Ovary (tissue), 9 donors: ENCODE results near the gene ARHGAP4. TPM values are rescaled to one million over a fixed set of nuclear protein-coding genes. Genes with fewer than 3 reads are reported as not detected.

Experiments
- DNase-seq, 5 donors: peaks; one replicate each; pipeline ENCODE4 v3.0.0-alpha.2; 2019 to 2020
- H3K27ac ChIP-seq, 2 donors: fragments of 200-600 bp; one replicate each; pipeline versions ENCODE4 v1.5.1 to v1.8.0; 2019 to 2022
- H3K27me3 ChIP-seq: fragments of 200-600 bp; one replicate; pipeline ENCODE4 v1.8.0; 2022
- H3K36me3 ChIP-seq: fragments of 200-600 bp; sonication (generic); one replicate; pipeline ENCODE4 v1.5.1; 2019
- H3K4me1 ChIP-seq: one replicate; pipeline ENCODE4 v1.8.1; 2013; ENCODE audit warnings: mild to moderate bottlenecking, moderate library complexity; ENCODE audit not compliant: insufficient read depth
- H3K4me3 ChIP-seq: fragments of 200-600 bp; sonication (generic); one replicate; pipeline ENCODE4 v1.5.1; 2017
- H3K9me3 ChIP-seq, 2 donors: fragments of 200-600 bp in 1 of 2; sonication (generic) in 1 of 2; one replicate each; pipeline versions ENCODE4 v1.5.1 to v1.8.1; 2013 to 2019; ENCODE audit warnings: mild to moderate bottlenecking in 1 of 2, moderate library complexity in 1 of 2
- CTCF ChIP-seq, 3 donors: fragments of 450-650 bp in 2 of 3; fragments of 200-600 bp in 1 of 3; IDR thresholded peaks; one replicate each; pipeline versions ENCODE4 v1.5.1 to v1.8.0; 2016 to 2022; ENCODE audit warnings: antibody characterized with exemption in 3 of 3, mild to moderate bottlenecking in 1 of 3
- EP300 ChIP-seq: sonication (generic); formaldehyde crosslinking; IDR thresholded peaks from one replicate; pipeline ENCODE4 v1.6.1; 2017; ENCODE audit warnings: antibody characterized with exemption
- POLR2A ChIP-seq: fragments of 450-650 bp; IDR thresholded peaks from one replicate; pipeline ENCODE4 v1.6.1; 2017; ENCODE audit warnings: antibody characterized with exemption, mild to moderate bottlenecking, moderate library complexity
- WGBS, 3 donors: extraction: QIAGEN DNeasy Blood & Tissue Kit in 1 of 3; methylation state at CpG; one replicate each; pipeline versions ENCODE4 v1.1.5 to v1.1.7; 2013 to 2017; 5-methylcytosine and 5-hydroxymethylcytosine counted together
- intact Hi-C, 4 donors: fragments of 100-400 bp; cut with DNase I; formaldehyde crosslinking; loops; one replicate each; pipeline versions ENCODE4 v1.11.0 to v1.15.1; 2022 to 2023
- polyA plus RNA-seq, 2 donors: library from polyadenylated mRNA; stranded (reverse); fragments of 200-250 nt in 1 of 2; fragments of 350-450 nt in 1 of 2; fragmentation: Illumina TruSeq in 1 of 2; extraction: RNeasy Lipid Tissue Mini Kit (QIAGEN cat#74804) in 1 of 2; gene quantifications; one replicate each; pipeline ENCODE4 v1.2.3, GENCODE V29; 2013 to 2014
- total RNA-seq, 7 donors: library from RNA; depleted of rRNA in 2 of 7; stranded (reverse); fragments of >200 nt in 2 of 7; fragmentation: NEBNext Ultra II Directional in 3 of 7; extraction: Animal tissue kit (Norgen Biotek cat#: 25700) in 3 of 7; gene quantifications; one replicate each; pipeline versions ENCODE4 v1.1.0 to v1.2.4, GENCODE V29; 2016 to 2023
- donor health status: DM: no; HTN: no; CAD: no; lungs with moderate emphysema.
- donor health status: DM: no; HTN: no; CAD: no.
- donor health status: Bipolar disorder and iron deficiency.
- donor health status: DM: yes; HTN: yes; CAD: no.
- donor health status: DM: no; HTN: no; CAD: no.
- donor health status: DM: yes; HTN: yes; CAD: no.

ARHGAP4 gene
- total and polyA plus RNA-seq, 9 donors: 1.2 to 22.3 (median 11.4) TPM

DNA sequence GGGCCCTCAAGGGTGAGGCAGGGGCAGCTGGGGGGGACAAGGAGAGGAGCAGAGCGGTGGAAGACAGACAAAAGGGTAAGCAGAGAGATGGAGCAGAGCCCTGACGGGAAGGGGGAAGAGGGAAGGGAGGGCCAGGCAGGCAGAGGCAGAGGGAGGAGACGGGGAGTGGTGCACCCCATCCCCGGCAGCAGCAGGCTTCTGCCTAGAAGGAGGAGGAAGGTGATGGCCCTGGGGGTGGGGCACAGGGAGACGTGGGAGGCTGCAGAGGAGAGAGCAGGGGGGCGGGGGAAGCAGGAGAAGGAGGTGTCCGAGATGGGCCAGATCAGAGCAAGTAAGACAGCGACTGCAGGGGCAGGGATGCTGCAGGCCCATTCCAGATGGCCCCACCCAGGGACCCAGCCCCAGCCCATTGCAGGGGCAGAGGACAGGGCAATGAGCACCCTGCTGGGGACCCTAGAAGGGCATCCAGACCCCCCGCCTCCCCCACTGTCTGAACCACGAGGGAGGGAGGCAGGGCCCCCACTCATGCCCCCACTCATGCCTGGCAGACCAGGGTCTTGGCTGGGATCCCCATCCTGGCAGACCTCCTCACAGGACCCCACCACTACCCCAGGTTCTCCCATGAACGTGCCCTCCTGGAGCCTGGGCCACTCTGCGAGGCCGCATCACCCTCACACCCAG, 42.8 kb downstream of the ARHGAP4 start:
- Histone ChIP-seq H3K27me3 (no peaks in the 10 kb centered on the region), H3K9me3 (no peaks in the 10 kb centered on the region), H3K27ac (no peak overlapping the region), H3K36me3 (no peaks in the 10 kb centered on the region), H3K4me3 (no peak overlapping the region), H3K4me1 (no peaks in the 10 kb centered on the region)
- intact Hi-C loops: no loop called here
- DNase-seq: no peak
- 45 to 57% (median 46%) methylated on average over 13 of the region's 13 CpGs for WGBS, 3 donors
- TF ChIP-seq POLR2A (no peak), EP300 (no peak), CTCF (IDR thresholded peaks at IDR 0.05) (no peak)

DNA sequence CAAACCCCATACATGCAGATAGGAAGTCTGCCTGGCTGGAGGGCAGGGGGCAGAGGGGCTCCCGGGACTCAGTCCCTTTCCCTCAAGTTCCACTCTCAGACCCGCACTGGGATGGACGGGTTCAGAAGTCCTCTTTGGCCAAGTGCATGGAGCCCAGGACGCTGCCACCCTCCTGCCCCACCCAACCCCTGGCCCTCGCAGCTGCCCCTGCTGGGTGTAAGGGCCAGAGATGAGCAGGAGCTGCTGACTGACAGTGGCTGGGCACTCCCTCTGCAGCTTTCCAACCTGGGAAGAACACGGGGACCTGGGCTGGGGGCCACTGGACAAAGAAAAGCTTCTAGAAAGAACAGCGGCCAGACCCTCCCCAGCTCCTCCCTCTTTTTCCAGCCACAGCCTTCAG, 43.5 kb downstream of the ARHGAP4 start:
- WGBS, 3 donors: 59 to 61% (median 59%) methylated on average over 7 of the region's 7 CpGs
- H3K27ac ChIP-seq: no peak overlapping the region
- H3K9me3 ChIP-seq: no peaks in the 10 kb centered on the region
- H3K4me1 ChIP-seq: no peaks in the 10 kb centered on the region
- H3K36me3 ChIP-seq: no peaks in the 10 kb centered on the region
- TF ChIP-seq EP300: no peak
- TF ChIP-seq POLR2A: no peak
- no peak for TF ChIP-seq CTCF (IDR thresholded peaks at IDR 0.05)
- no peaks in the 10 kb centered on the region for H3K27me3 ChIP-seq
- intact Hi-C loops: no loop called here
- DNase-seq: no peak
- H3K4me3 ChIP-seq: no peak overlapping the region

- TF ChIP-seq EP300 (no peak), POLR2A (no peak), CTCF (IDR thresholded peaks at IDR 0.05) (no peak)
- H3K27me3 ChIP-seq: no peaks in the 10 kb centered on the region
- WGBS, 3 donors: 46 to 52% (median 48%) methylated on average over 7 to 8 of the region's 8 CpGs
- intact Hi-C loops: no loop called here
- no peak overlapping the region for H3K27ac ChIP-seq
- H3K9me3 ChIP-seq: no peaks in the 10 kb centered on the region
- H3K4me3 ChIP-seq: no peak overlapping the region
- DNase-seq: no peak
- H3K4me1 ChIP-seq: no peaks in the 10 kb centered on the region
- no peaks in the 10 kb centered on the region for H3K36me3 ChIP-seq
Measured at GRCh38 chrX:153882086-153882498, 44.0 kb downstream of the ARHGAP4 start.

DNA sequence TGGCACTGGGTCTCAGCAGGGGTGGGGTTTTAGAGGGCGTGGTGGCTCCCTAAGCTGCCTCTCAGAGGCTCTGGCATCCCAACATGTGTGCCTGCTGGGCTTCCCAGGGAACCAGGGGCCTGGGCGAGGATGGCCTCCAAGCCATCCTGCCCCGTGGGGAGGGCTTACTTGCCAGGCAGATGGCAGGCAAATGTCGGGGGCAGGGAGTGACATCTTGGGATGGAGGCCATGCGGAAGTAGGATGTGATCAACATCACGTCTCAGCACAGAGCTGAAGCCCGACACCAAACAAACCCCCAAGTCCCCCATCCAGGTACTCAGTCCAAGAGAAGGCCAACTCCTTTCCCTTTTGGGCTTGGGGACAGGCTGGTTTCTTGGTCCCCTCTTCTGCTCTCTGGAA, 44.8 kb downstream of the ARHGAP4 start:
- DNase-seq: no peak
- Histone ChIP-seq H3K27ac (no peak overlapping the region), H3K4me1 (no peaks in the 10 kb centered on the region), H3K9me3 (no peaks in the 10 kb centered on the region), H3K4me3 (no peak overlapping the region), H3K27me3 (no peaks in the 10 kb centered on the region), H3K36me3 (no peaks in the 10 kb centered on the region)
- TF ChIP-seq POLR2A: no peak
- no peak for TF ChIP-seq CTCF (IDR thresholded peaks at IDR 0.05)
- TF ChIP-seq EP300: no peak
- 62 to 75% (median 70%) methylated on average over 7 of the region's 7 CpGs for WGBS, 3 donors
- intact Hi-C loops: no loop called here
